ENCODE results near the gene KIF5B. TPM values are rescaled to one million over a fixed set of nuclear protein-coding genes. Genes with fewer than 3 reads are reported as not detected.

Gene KIF5B
- total and polyA plus RNA-seq, 2 donors (not counting 3 experiments of a cell fraction or from before 2014, with no cell fraction given): 24.7 to 159 TPM

- H3K4me3 ChIP-seq (replicated peaks in 1 of 3; ENCODE audit: insufficient read depth in 1 of 3, low read depth in 1 of 3, low read length in 3 of 3): no peak overlapping the region
- ChIA-PET CTCF (no interaction called here), POLR2A (no interaction called here)
- H4K20me1 ChIP-seq (replicated peaks; ENCODE audit: control insufficient read depth, extremely low read depth, insufficient read depth, low read length): no peaks in the 10 kb centered on the region
- no peak for DNase-seq (ENCODE audit: low read depth, low spot score)
- no peak for TF ChIP-seq EZH2 (IDR thresholded peaks at IDR 0.05; ENCODE audit: borderline replicate concordance, low read depth, low read length, severe bottlenecking)
- no peak for TF ChIP-seq JUN (IDR thresholded peaks at IDR 0.05; ENCODE audit: borderline replicate concordance, insufficient read depth, insufficient read length, low read depth)
- TF ChIP-seq POLR2AphosphoS5 (IDR thresholded peaks at IDR 0.05; ENCODE audit: insufficient read depth, low read depth, low read length): no peak
- TF ChIP-seq MYC (IDR thresholded peaks at IDR 0.05; ENCODE audit: low read depth, low read length): no peak
- TF ChIP-seq, protein P1, sequence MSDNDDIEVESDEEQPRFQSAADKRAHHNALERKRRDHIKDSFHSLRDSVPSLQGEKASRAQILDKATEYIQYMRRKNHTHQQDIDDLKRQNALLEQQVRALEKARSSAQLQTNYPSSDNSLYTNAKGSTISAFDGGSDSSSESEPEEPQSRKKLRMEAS (IDR thresholded peaks at IDR 0.05; ENCODE audit: insufficient read depth, insufficient read length): no peak
- TF ChIP-seq POLR2A (IDR thresholded peaks at IDR 0.05; ENCODE audit: low read depth, low read length): no peak
- TF ChIP-seq GATA2 (IDR thresholded peaks at IDR 0.05; ENCODE audit: insufficient read depth, insufficient read length, low read depth, low read length): no peak
- no peak overlapping the region for H2AFZ ChIP-seq (ENCODE audit: low read depth, low read length)
- BruUV-seq (replicated peaks): no TSS peak
- H3K4me2 ChIP-seq (ENCODE audit: insufficient read depth, low read length): no peak overlapping the region
- H3K9me3 ChIP-seq (replicated peaks; ENCODE audit: control insufficient read depth, insufficient read depth, low read length): no peaks in the 10 kb centered on the region
- H3K27me3 ChIP-seq (ENCODE audit: control insufficient read depth in 2 of 2, insufficient read depth in 2 of 2, low read length in 2 of 2): peaks cover 2 to 6% of the 10 kb centered on the region in 2 experiments
- no peaks in the 10 kb centered on the region for H3K79me2 ChIP-seq (ENCODE audit: control insufficient read depth, insufficient read depth, low read length)
- H3K9me1 ChIP-seq (replicated peaks; ENCODE audit: control insufficient read depth, extremely low read depth, insufficient read depth, low read length): no peaks in the 10 kb centered on the region
- FAIRE-seq: no peak
- intact Hi-C loops (cut with micrococcal nuclease) (no loop called here), dilution Hi-C loops (cut with MboI; ENCODE audit: extremely low pct_ligation_motif_present, low sequenced_read_pairs) (no loop called here)
- H3K36me3 ChIP-seq (ENCODE audit: control insufficient read depth in 2 of 2, extremely low read depth in 1 of 2, insufficient read depth in 2 of 2, low read length in 2 of 2): no peaks in the 10 kb centered on the region
- H3K27ac ChIP-seq (ENCODE audit: insufficient read depth, low read depth, low read length): no peak overlapping the region
- no peaks in the 10 kb centered on the region for H3K4me1 ChIP-seq (ENCODE audit: control insufficient read depth, extremely low read depth, insufficient read depth, low read length)
- no peak overlapping the region for H3K9ac ChIP-seq (replicated peaks; ENCODE audit: extremely low read depth, insufficient read depth, low read length)
Measured at GRCh38 chr10:32104622-32105509, 48.6 kb upstream of the KIF5B start.

DNA sequence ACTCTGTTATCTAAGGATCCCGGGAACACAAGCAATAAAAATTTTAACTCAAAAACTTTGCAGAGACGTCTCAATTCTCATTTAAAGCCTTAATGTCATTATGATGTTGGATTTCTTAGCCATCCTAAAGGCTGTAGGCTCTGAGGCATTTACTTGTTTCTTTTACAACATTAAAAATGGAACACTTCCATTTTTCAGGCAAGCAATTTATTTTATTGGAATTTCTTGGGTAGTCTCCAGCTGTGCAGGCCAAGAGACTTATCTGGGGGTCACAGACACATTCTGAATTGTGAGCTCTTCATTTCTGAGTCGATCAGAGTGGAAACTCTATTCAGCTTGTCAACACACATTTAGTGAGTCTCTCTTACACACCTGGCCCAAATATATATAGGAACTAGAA lies 48.0 kb upstream of the KIF5B start:
- Histone ChIP-seq H3K4me1 (ENCODE audit: control insufficient read depth, extremely low read depth, insufficient read depth, low read length) (no peaks in the 10 kb centered on the region), H3K4me3 (replicated peaks in 1 of 3; ENCODE audit: insufficient read depth in 1 of 3, low read depth in 1 of 3, low read length in 3 of 3) (no peak overlapping the region), H3K79me2 (ENCODE audit: control insufficient read depth, insufficient read depth, low read length) (no peaks in the 10 kb centered on the region), H4K20me1 (replicated peaks; ENCODE audit: control insufficient read depth, extremely low read depth, insufficient read depth, low read length) (no peaks in the 10 kb centered on the region), H3K9ac (replicated peaks; ENCODE audit: extremely low read depth, insufficient read depth, low read length) (no peak overlapping the region), H3K4me2 (ENCODE audit: insufficient read depth, low read length) (no peak overlapping the region), H3K9me1 (replicated peaks; ENCODE audit: control insufficient read depth, extremely low read depth, insufficient read depth, low read length) (no peaks in the 10 kb centered on the region), H3K9me3 (replicated peaks; ENCODE audit: control insufficient read depth, insufficient read depth, low read length) (no peaks in the 10 kb centered on the region), H3K36me3 (ENCODE audit: control insufficient read depth in 2 of 2, extremely low read depth in 1 of 2, insufficient read depth in 2 of 2, low read length in 2 of 2) (no peaks in the 10 kb centered on the region), H3K27me3 (ENCODE audit: control insufficient read depth in 2 of 2, insufficient read depth in 2 of 2, low read length in 2 of 2) (peaks cover 2 to 6% of the 10 kb centered on the region in 2 experiments), H2AFZ (ENCODE audit: low read depth, low read length) (no peak overlapping the region), H3K27ac (ENCODE audit: insufficient read depth, low read depth, low read length) (no peak overlapping the region)
- ChIA-PET POLR2A (no interaction called here), CTCF (no interaction called here)
- DNase-seq (ENCODE audit: low read depth, low spot score) (no peak), FAIRE-seq (no peak)
- intact Hi-C loops (cut with micrococcal nuclease) (no loop called here), dilution Hi-C loops (cut with MboI; ENCODE audit: extremely low pct_ligation_motif_present, low sequenced_read_pairs) (no loop called here)
- BruUV-seq (replicated peaks): no TSS peak
- no peak for TF ChIP-seq POLR2AphosphoS5 (IDR thresholded peaks at IDR 0.05; ENCODE audit: insufficient read depth, low read depth, low read length)
- TF ChIP-seq, protein P1 (IDR thresholded peaks at IDR 0.05; ENCODE audit: insufficient read depth, insufficient read length): no peak
- no peak for TF ChIP-seq POLR2A (IDR thresholded peaks at IDR 0.05; ENCODE audit: low read depth, low read length)
- no peak for TF ChIP-seq MYC (IDR thresholded peaks at IDR 0.05; ENCODE audit: low read depth, low read length)
- no peak for TF ChIP-seq JUN (IDR thresholded peaks at IDR 0.05; ENCODE audit: borderline replicate concordance, insufficient read depth, insufficient read length, low read depth)
- no peak for TF ChIP-seq FOS (IDR thresholded peaks at IDR 0.05; ENCODE audit: borderline replicate concordance, insufficient read depth, low read length)
- TF ChIP-seq EZH2 (IDR thresholded peaks at IDR 0.05; ENCODE audit: borderline replicate concordance, low read depth, low read length, severe bottlenecking): no peak
- TF ChIP-seq GATA2 (IDR thresholded peaks at IDR 0.05; ENCODE audit: insufficient read depth, insufficient read length, low read depth, low read length): no peak
- TF ChIP-seq, protein P2, sequence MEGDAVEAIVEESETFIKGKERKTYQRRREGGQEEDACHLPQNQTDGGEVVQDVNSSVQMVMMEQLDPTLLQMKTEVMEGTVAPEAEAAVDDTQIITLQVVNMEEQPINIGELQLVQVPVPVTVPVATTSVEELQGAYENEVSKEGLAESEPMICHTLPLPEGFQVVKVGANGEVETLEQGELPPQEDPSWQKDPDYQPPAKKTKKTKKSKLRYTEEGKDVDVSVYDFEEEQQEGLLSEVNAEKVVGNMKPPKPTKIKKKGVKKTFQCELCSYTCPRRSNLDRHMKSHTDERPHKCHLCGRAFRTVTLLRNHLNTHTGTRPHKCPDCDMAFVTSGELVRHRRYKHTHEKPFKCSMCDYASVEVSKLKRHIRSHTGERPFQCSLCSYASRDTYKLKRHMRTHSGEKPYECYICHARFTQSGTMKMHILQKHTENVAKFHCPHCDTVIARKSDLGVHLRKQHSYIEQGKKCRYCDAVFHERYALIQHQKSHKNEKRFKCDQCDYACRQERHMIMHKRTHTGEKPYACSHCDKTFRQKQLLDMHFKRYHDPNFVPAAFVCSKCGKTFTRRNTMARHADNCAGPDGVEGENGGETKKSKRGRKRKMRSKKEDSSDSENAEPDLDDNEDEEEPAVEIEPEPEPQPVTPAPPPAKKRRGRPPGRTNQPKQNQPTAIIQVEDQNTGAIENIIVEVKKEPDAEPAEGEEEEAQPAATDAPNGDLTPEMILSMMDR (IDR thresholded peaks at IDR 0.05; ENCODE audit: extremely low read depth in 1 of 2, insufficient read depth in 1 of 2, low read depth in 1 of 2, low read length in 2 of 2): no peak
